ENCODE measurements around the gene MAST4. TPM values are rescaled to one million over a fixed set of nuclear protein-coding genes. Genes with fewer than 3 reads are reported as not detected.

Gene MAST4
- total and polyA plus RNA-seq, 7 experiments from 2014 or later: 11.3 to 39.0 (median 28.3) TPM

GRCh38 chr5:67003935-67004729 is 407.9 kb downstream of the MAST4 start:
- H3K36me3 ChIP-seq (ENCODE audit: control insufficient read depth in 2 of 3, insufficient read depth in 3 of 3, low read length in 3 of 3): no peaks in the 10 kb centered on the region
- Mint-ChIP-seq H3K4me3 (peak overlapping the region; percentile 92 to 99 (median 97)), H3K27me3 (no peaks in the 10 kb centered on the region), H3K36me3 (peaks cover 0 to 15% (median 4%) of the 10 kb centered on the region in 5 donors), H3K9me3 (no peaks in the 10 kb centered on the region), H3K27ac (peak overlapping the region; percentile 93 to 98 (median 95)), H3K4me1 (peaks cover 25 to 62% (median 55%) of the 10 kb centered on the region in 7 donors)
- ATAC-seq: peak; percentile 91
- ChIA-PET CTCF (interaction anchor here (0.6 to 2.4 kb wide), 3 partner anchors 17 to 1904 kb away, joined by 3 to 9 read pairs (median 3); no protein-coding TSS in a partner anchor), POLR2A (interaction anchor here (0.6 to 2.0 kb wide), 11 partner anchors 8 to 203 kb away, joined by 3 to 7 read pairs (median 4); no protein-coding TSS in a partner anchor)
- intact Hi-C loops (cut with micrococcal nuclease): loop anchor here (1.0 to 10.0 kb wide), 18 partner anchors 16 to 1430 kb away; partner anchors contain the start of genes TRIM23 (in 2 of the 2), ERBIN (in 1 of the 2), NLN (in 1 of the 2) and SGTB (in 1 of the 2)
- no peaks in the 10 kb centered on the region for H3K9me3 ChIP-seq (ENCODE audit: control insufficient read depth in 2 of 3, low read length in 3 of 3)
- peaks cover 7 to 28% of the 10 kb centered on the region in 2 donors for H3K4me1 ChIP-seq (ENCODE audit: control insufficient read depth in 2 of 2, insufficient read depth in 2 of 2, low read length in 2 of 2)
- no peaks in the 10 kb centered on the region for H3K27me3 ChIP-seq (ENCODE audit: control insufficient read depth in 2 of 2, insufficient read depth in 2 of 2, low read length in 2 of 2)
- peak; percentile 71 to 91 (median 87) for DNase-seq
- H3K4me3 ChIP-seq (ENCODE audit: low read length): peak overlapping the region; percentile 97
- H3K27ac ChIP-seq (ENCODE audit: low read depth, low read length): peak overlapping the region; percentile 75

GRCh38 chr5:67004730-67005350 is 408.6 kb downstream of the MAST4 start:
- ChIA-PET POLR2A (interaction anchor here (0.6 to 2.0 kb wide), 11 partner anchors 9 to 213 kb away, joined by 3 to 7 read pairs (median 4); no protein-coding TSS in a partner anchor), CTCF (interaction anchor here (0.7 to 2.4 kb wide), 4 partner anchors 10 to 162 kb away, joined by 3 to 9 read pairs (median 4); no protein-coding TSS in a partner anchor)
- intact Hi-C loops (cut with micrococcal nuclease): loop anchor here (1.0 to 10.0 kb wide), 23 partner anchors 17 to 1429 kb away; partner anchors contain the start of genes TRIM23 (in 2 of the 2), ERBIN (in 1 of the 2), NLN (in 1 of the 2) and PIK3R1 (in 1 of the 2)
- Mint-ChIP-seq H3K4me3 (peak overlapping the region; percentile 92 to 99 (median 97)), H3K27me3 (no peaks in the 10 kb centered on the region), H3K27ac (peak overlapping the region; percentile 93 to 98 (median 95)), H3K4me1 (peaks cover 30 to 69% (median 62%) of the 10 kb centered on the region in 7 donors), H3K36me3 (peaks cover 0 to 16% (median 10%) of the 10 kb centered on the region in 5 donors), H3K9me3 (no peaks in the 10 kb centered on the region)
- DNase-seq (peak in 2 of 9 donors; percentile 10 to 26), ATAC-seq (no peak)
- no peaks in the 10 kb centered on the region for H3K36me3 ChIP-seq (ENCODE audit: control insufficient read depth in 2 of 3, insufficient read depth in 3 of 3, low read length in 3 of 3)
- H3K9me3 ChIP-seq (ENCODE audit: control insufficient read depth in 2 of 3, low read length in 3 of 3): no peaks in the 10 kb centered on the region
- H3K27ac ChIP-seq (ENCODE audit: low read depth, low read length): peak overlapping the region; percentile 75
- no peaks in the 10 kb centered on the region for H3K27me3 ChIP-seq (ENCODE audit: control insufficient read depth in 2 of 2, insufficient read depth in 2 of 2, low read length in 2 of 2)
- peak overlapping the region; percentile 97 for H3K4me3 ChIP-seq (ENCODE audit: low read length)
- H3K4me1 ChIP-seq (ENCODE audit: control insufficient read depth in 2 of 2, insufficient read depth in 2 of 2, low read length in 2 of 2): peaks cover 7 to 28% of the 10 kb centered on the region in 2 donors

GRCh38 chr5:67005737-67006499 is 409.7 kb downstream of the MAST4 start:
- ATAC-seq: no peak
- H3K4me1 Mint-ChIP-seq: peaks cover 37 to 80% (median 73%) of the 10 kb centered on the region in 7 donors
- Histone ChIP-seq H3K4me1 (ENCODE audit: control insufficient read depth in 2 of 2, insufficient read depth in 2 of 2, low read length in 2 of 2) (peaks cover 7 to 28% of the 10 kb centered on the region in 2 donors), H3K36me3 (ENCODE audit: control insufficient read depth in 2 of 3, insufficient read depth in 3 of 3, low read length in 3 of 3) (no peaks in the 10 kb centered on the region), H3K27ac (ENCODE audit: low read depth, low read length) (peak overlapping the region; percentile 75), H3K27me3 (ENCODE audit: control insufficient read depth in 2 of 2, insufficient read depth in 2 of 2, low read length in 2 of 2) (no peaks in the 10 kb centered on the region), H3K4me3 (ENCODE audit: low read length) (peak overlapping the region; percentile 97), H3K9me3 (ENCODE audit: control insufficient read depth in 2 of 3, low read length in 3 of 3) (no peaks in the 10 kb centered on the region)
- H3K27ac Mint-ChIP-seq: peak overlapping the region; percentile 93 to 98 (median 95)
- H3K9me3 Mint-ChIP-seq: no peaks in the 10 kb centered on the region
- peaks cover 0 to 17% (median 14%) of the 10 kb centered on the region in 5 donors for H3K36me3 Mint-ChIP-seq
- ChIA-PET CTCF (interaction anchor here (0.9 to 2.4 kb wide), 5 partner anchors 11 to 217 kb away, joined by 3 to 9 read pairs (median 4); no protein-coding TSS in a partner anchor), POLR2A (interaction anchor here (1.0 to 2.0 kb wide), 4 partner anchors 12 to 212 kb away, joined by 3 to 7 read pairs (median 4); no protein-coding TSS in a partner anchor)
- intact Hi-C loops (cut with micrococcal nuclease): loop anchor here (2.0 to 10.0 kb wide), 12 partner anchors 29 to 1381 kb away; partner anchors contain the start of genes ERBIN (in 1 of the 2), NLN (in 1 of the 2), PIK3R1 (in 1 of the 2) and SGTB (in 1 of the 2)
- peak in 6 of 9 donors; percentile 12 to 49 (median 40) for DNase-seq
- peak overlapping the region; percentile 92 to 99 (median 97) for H3K4me3 Mint-ChIP-seq
- no peaks in the 10 kb centered on the region for H3K27me3 Mint-ChIP-seq

- no peak overlapping the region for H3K27ac ChIP-seq (ENCODE audit: low read depth, low read length)
- H3K36me3 Mint-ChIP-seq: peaks cover 0 to 21% (median 18%) of the 10 kb centered on the region in 5 donors
Measured at GRCh38 chr5:67006500-67006848, 410.3 kb downstream of the MAST4 start.

GRCh38 chr5:67009028-67009427 is 412.8 kb downstream of the MAST4 start:
- ChIA-PET POLR2A (no interaction called here), CTCF (no interaction called here)
- Mint-ChIP-seq H3K36me3 (peaks cover 0 to 27% (median 22%) of the 10 kb centered on the region in 5 donors), H3K4me3 (peak overlapping the region in 3 of 10 donors; percentile 18 to 98 (median 49)), H3K4me1 (peaks cover 46 to 95% (median 87%) of the 10 kb centered on the region in 7 donors), H3K27me3 (no peaks in the 10 kb centered on the region), H3K27ac (peak overlapping the region in 3 of 9 donors; percentile 2 to 66 (median 13)), H3K9me3 (no peaks in the 10 kb centered on the region)
- ATAC-seq (no peak), DNase-seq (no peak)
- no peaks in the 10 kb centered on the region for H3K9me3 ChIP-seq (ENCODE audit: control insufficient read depth in 2 of 3, low read length in 3 of 3)
- intact Hi-C loops (cut with micrococcal nuclease): loop anchor here (5.0 to 10.0 kb wide), 10 partner anchors 43 to 1384 kb away; partner anchors contain the start of genes ERBIN (in 1 of the 2), NLN (in 1 of the 2), PIK3R1 (in 1 of the 2) and SGTB (in 1 of the 2)
- H3K4me3 ChIP-seq (ENCODE audit: low read length): no peak overlapping the region
- H3K36me3 ChIP-seq (ENCODE audit: control insufficient read depth in 2 of 3, insufficient read depth in 3 of 3, low read length in 3 of 3): no peaks in the 10 kb centered on the region
- H3K27ac ChIP-seq (ENCODE audit: low read depth, low read length): no peak overlapping the region
- H3K27me3 ChIP-seq (ENCODE audit: control insufficient read depth in 2 of 2, insufficient read depth in 2 of 2, low read length in 2 of 2): no peaks in the 10 kb centered on the region
- H3K4me1 ChIP-seq (ENCODE audit: control insufficient read depth in 2 of 2, insufficient read depth in 2 of 2, low read length in 2 of 2): peaks cover 7 to 26% of the 10 kb centered on the region in 2 donors

More at GRCh38 chr5:67006500-67006848, 410.3 kb downstream of the MAST4 start:
- no peak for DNase-seq
- Histone ChIP-seq H3K4me1 (ENCODE audit: control insufficient read depth in 2 of 2, insufficient read depth in 2 of 2, low read length in 2 of 2) (peaks cover 7 to 28% of the 10 kb centered on the region in 2 donors), H3K36me3 (ENCODE audit: control insufficient read depth in 2 of 3, insufficient read depth in 3 of 3, low read length in 3 of 3) (no peaks in the 10 kb centered on the region), H3K9me3 (ENCODE audit: control insufficient read depth in 2 of 3, low read length in 3 of 3) (no peaks in the 10 kb centered on the region), H3K27me3 (ENCODE audit: control insufficient read depth in 2 of 2, insufficient read depth in 2 of 2, low read length in 2 of 2) (no peaks in the 10 kb centered on the region), H3K4me3 (ENCODE audit: low read length) (peak overlapping the region; percentile 97)
- ChIA-PET CTCF (interaction anchor here (2.4 kb wide), 1 partner anchor 19 kb away, joined by 9 read pairs; no protein-coding TSS in a partner anchor), POLR2A (interaction anchor here (1.6 kb wide), 1 partner anchor 20 kb away, joined by 3 read pairs; no protein-coding TSS in a partner anchor)
- H3K27me3 Mint-ChIP-seq: no peaks in the 10 kb centered on the region
- peak overlapping the region; percentile 92 to 99 (median 97) for H3K4me3 Mint-ChIP-seq
- peak overlapping the region; percentile 44 to 98 (median 95) for H3K27ac Mint-ChIP-seq
- H3K4me1 Mint-ChIP-seq: peaks cover 42 to 86% (median 79%) of the 10 kb centered on the region in 7 donors
- intact Hi-C loops (cut with micrococcal nuclease): loop anchor here (5.0 to 10.0 kb wide), 10 partner anchors 46 to 1382 kb away; partner anchors contain the start of genes ERBIN (in 1 of the 2), NLN (in 1 of the 2), PIK3R1 (in 1 of the 2) and SGTB (in 1 of the 2)
- H3K9me3 Mint-ChIP-seq: no peaks in the 10 kb centered on the region
- ATAC-seq: no peak
